Forelimb muscle (tissue), 1 donor: ENCODE measurements around the gene NCAPD3. TPM values are rescaled to one million over a fixed set of nuclear protein-coding genes. Genes with fewer than 3 reads are reported as not detected.
"Not testable (repeated sequence)": the region's sequence is repeated elsewhere in the genome, so short reads cannot be mapped to it uniquely, and the experiment has no call there.

Experiments
- DNase-seq: peaks from one replicate; pipeline ENCODE4 v3.0.0-alpha.2; 2013; ENCODE audit warnings: low read depth
- polyA plus RNA-seq: library from polyadenylated mRNA; unstranded; fragments of 120-200 nt; gene quantifications from one replicate; pipeline ENCODE4 v1.2.1, GENCODE V29; 2013; ENCODE audit not compliant: insufficient read length

Gene NCAPD3
- polyA plus RNA-seq, 1 donor, result 13.3 TPM

GRCh38 chr11:134131628-134132244 is 92.0 kb downstream of the NCAPD3 start:
- DNase-seq, result no peak

- DNase-seq, result no peak
Observed at GRCh38 chr11:134126217-134126822, 97.4 kb downstream of the NCAPD3 start.

DNA sequence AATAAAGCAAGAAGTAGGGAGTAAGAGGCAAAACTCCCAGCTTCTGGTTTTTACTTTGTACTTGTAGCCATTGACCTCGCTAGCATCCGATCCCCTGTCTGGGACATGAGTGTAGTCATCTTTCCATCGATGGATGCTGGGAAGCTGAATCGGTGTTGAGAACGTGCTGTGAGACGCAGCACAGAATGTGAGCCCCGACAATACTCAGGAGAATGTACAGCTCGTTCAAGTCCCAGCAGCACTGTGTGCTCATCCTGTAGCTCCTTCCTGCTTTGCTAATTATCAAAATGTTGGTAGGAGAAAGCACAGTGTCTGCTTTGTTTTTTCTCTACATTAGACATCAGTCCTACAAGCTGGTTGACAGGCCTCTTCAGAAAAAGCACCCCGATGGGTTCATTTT is 98.3 kb downstream of the NCAPD3 start:
- no peak for DNase-seq

GRCh38 chr11:134124660-134125451 is 98.9 kb downstream of the NCAPD3 start:
- peak; percentile 28 for DNase-seq

DNA sequence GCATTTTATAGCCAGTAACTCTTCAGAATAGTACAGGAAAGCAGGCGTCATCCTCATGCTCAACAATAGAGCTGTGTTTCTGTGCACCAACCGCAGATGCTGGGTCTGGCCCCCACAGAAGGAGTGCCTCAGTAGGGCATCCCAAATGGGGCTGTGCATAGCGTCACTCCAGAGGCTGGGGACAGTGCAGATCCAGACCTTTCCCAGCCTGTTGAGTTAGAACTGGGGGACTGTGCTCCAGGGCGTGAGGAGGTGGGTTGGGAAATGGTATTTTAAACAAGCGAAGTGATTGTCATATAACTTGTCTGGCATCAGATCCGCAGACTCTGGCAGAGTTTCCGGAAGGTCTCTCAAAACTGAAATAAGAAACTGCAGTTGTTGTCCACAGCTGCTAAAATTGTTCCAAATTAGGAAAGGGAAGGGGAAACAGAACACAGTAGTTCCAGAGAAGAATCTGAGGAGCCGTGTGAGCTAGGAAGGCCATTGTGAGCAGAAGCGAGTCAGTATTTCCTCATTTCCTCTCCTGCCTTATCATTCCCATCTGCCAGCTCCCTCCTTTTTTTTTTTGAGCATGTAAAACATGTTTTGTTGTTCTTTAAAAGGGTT is 102.7 kb downstream of the NCAPD3 start:
- peak; percentile 73 for DNase-seq

DNA sequence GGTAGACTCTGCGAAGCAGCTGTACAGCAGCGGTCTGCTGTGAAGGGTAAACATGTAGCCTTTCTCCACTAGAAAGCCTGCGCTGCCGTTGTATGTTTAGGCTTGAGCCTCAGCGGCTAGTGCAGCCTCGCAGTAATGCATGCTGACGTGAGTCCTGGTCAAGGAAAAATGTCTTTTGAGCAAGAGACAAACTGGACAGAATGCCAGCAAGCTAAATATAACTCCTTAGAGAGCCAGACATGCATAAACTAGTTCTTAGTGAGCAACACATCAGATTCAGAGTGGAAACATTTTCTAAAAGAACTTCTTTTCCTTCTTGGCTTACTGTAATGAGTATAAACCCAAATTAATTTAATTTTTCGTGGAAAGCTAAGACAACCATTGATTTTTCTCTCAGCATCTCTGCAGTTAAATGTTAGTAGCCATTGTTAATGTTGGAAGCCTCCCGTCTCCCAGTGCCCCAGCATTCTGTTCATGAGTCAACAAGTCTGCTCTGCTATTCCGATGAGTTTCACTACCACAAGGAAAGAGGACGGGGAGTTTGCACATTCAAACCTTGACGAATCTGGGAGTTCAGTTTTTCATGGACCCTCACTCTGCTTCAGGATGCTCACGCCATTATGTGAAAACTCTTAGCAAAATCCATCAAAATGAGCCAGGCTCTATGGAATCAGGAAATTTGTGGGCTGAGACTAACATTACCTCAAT is 103.5 kb downstream of the NCAPD3 start:
- peak; percentile 93 for DNase-seq

DNA sequence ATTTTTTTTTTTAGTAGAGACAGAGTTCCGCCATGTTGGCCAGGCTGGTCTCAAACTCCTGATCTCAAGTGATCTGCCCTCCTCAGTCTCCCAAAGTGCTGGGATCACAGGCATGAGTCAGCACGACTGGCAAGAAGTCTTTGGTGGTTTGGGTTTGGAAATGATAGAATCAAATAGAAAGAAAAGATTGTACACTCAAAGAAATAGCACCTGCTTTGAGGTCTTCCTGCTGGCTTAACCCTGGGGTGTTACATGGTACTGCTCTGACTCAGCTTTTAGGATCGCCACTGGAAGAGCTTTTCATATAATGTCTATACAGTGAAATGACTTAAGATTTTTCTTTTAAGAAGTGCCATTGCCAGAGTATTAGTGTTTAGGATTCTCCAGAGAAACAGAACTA is 104.7 kb downstream of the NCAPD3 start:
- no peak for DNase-seq

DNA sequence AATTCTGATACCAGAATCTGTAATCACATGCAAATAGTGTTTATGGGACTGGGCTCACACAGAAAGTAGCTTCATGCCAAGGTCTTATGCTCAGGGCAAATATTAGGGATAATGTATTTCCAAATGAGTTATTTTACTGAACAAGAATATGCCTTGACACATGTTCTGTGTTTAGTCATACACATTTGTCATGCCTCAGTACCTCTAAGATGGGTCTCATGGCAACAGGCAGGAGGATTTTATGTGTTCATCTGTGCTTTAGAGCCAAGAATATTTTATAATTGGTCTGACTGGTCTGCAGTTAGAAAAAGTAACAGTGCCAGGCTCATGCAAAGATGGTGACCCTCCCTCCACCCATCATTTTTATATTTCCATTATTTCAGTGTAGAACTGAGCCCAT is 105.8 kb downstream of the NCAPD3 start:
- DNase-seq, result no peak

GRCh38 chr11:134116210-134116609 is 107.6 kb downstream of the NCAPD3 start:
- DNase-seq, result no peak

GRCh38 chr11:134113787-134114186 is 110.0 kb downstream of the NCAPD3 start:
- not testable (repeated sequence) for DNase-seq

DNA sequence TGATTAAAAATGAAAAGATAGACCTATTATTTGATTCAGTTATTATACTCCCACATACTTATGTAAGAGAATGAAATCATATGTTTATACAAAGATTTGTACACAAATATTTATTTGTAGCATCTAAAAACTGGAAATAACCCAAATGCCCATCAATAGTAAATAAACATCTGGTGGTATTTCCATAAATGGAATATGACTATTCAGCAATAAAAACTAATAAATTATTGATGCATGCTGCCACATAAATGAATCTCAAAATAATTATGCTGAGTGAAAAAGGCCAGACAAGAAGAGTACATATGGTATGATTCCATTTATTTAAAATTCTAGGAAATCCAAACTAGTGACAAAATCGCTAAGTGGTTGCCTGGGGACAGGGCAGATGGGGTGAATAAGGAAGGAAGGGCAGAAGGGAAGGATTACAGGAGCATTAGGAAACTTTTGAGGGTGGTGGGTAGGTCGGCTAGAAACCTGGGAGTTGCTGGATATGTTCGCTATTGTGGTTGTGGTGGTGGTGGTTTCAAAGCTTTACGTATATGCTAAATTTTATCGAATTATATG is 113.4 kb downstream of the NCAPD3 start:
- no peak for DNase-seq

Other genes with a start within 250 kb of the NCAPD3 start
- 119 TPM for gene JAM3, start 154.9 kb downstream of the NCAPD3 start, polyA plus RNA-seq
- gene VPS26B, start 704 bp upstream of the NCAPD3 start, polyA plus RNA-seq, result 30.4 TPM
- gene THYN1, start 29.4 kb upstream of the NCAPD3 start, polyA plus RNA-seq, result 30.6 TPM
- 21.9 TPM for gene ACAD8, start 29.6 kb upstream of the NCAPD3 start, polyA plus RNA-seq
- gene GLB1L3, start 52.4 kb upstream of the NCAPD3 start, polyA plus RNA-seq, result 0.08 TPM
- gene GLB1L2, start 108.0 kb upstream of the NCAPD3 start, polyA plus RNA-seq, result 0.47 TPM
- gene B3GAT1, start 188.3 kb upstream of the NCAPD3 start, polyA plus RNA-seq, result 0.52 TPM